K562 (cell line): ENCODE measurements around the gene TMEM143. TPM values are rescaled to one million over a fixed set of nuclear protein-coding genes. Genes with fewer than 3 reads are reported as not detected.

Experiments used
- ARID3B ChIP-seq: fragments of 250-450 bp; sonication (Bioruptor Pico); IDR thresholded peaks from 2 replicates; pipeline ENCODE4 v1.4.0; 2020; ENCODE audit warnings: borderline replicate concordance
- CBX8 ChIP-seq: fragments of 200-600 bp; sonication (generic); IDR thresholded peaks from 2 replicates; pipeline ENCODE4 v1.6.1; 2012; ENCODE audit warnings: borderline replicate concordance, mixed run types, low read depth, mild to moderate bottlenecking, moderate library complexity, mixed read lengths, low read length, control low read depth, inconsistent platforms; ENCODE audit not compliant: poor library complexity, severe bottlenecking; ENCODE audit errors: extremely low read depth
- CREB3L1 ChIP-seq: fragments of 450-650 bp; IDR thresholded peaks from 2 replicates; pipeline ENCODE4 v1.6.1; 2014; ENCODE audit warnings: low read depth, mild to moderate bottlenecking, moderate library complexity, borderline replicate concordance
- CTCFL ChIP-seq: IDR thresholded peaks from 2 replicates; pipeline ENCODE4 v1.6.1; 2011; ENCODE audit warnings: borderline replicate concordance, low read depth, mild to moderate bottlenecking, moderate library complexity, low read length; ENCODE audit not compliant: insufficient read depth, poor library complexity, severe bottlenecking
- EWSR1 ChIP-seq: fragments of 450-650 bp; IDR thresholded peaks from 2 replicates; pipeline ENCODE4 v1.6.1; 2018; ENCODE audit warnings: borderline replicate concordance, mild to moderate bottlenecking, low read depth, moderate library complexity; ENCODE audit not compliant: partially characterized antibody
- FIP1L1 ChIP-seq: fragments of 200-400 bp; formaldehyde crosslinking; IDR thresholded peaks from 2 replicates; pipeline ENCODE4 v1.6.1; 2018; ENCODE audit warnings: mild to moderate bottlenecking, low read depth, low read length; ENCODE audit not compliant: poor library complexity, severe bottlenecking
- FOS ChIP-seq: IDR thresholded peaks from 3 replicates; pipeline ENCODE4 v1.6.1; 2011; ENCODE audit not compliant: insufficient read length; ENCODE audit errors: extremely low read depth
- GABPB1 ChIP-seq: sonication (generic); formaldehyde crosslinking; IDR thresholded peaks from 2 replicates; pipeline ENCODE4 v1.8.0; 2022; ENCODE audit warnings: mild to moderate bottlenecking, missing genetic modification reagents
- HDGF ChIP-seq: fragments of 450-650 bp; IDR thresholded peaks from 2 replicates; pipeline ENCODE4 v1.6.1; 2016
- TCF7L2 ChIP-seq: fragments of 150-350 bp; IDR thresholded peaks from 2 replicates; pipeline ENCODE4 v1.6.1; 2016; ENCODE audit warnings: low read depth, mild to moderate bottlenecking, low read length, moderate library complexity
- ZBTB1 ChIP-seq: sonication (generic); formaldehyde crosslinking; IDR thresholded peaks from 2 replicates; pipeline ENCODE4 v1.8.1; 2023; ENCODE audit warnings: missing genetic modification reagents, low read depth, mild to moderate bottlenecking, borderline replicate concordance
- ZNF655 ChIP-seq: fragments of 250-450 bp; sonication (Bioruptor Pico); IDR thresholded peaks from 2 replicates; pipeline ENCODE4 v1.5.0; 2021
- polyA plus RNA-seq, 8 experiments: library from polyadenylated mRNA; depleted of rRNA in 4 of 8; stranded (reverse) in 5 of 8; unstranded in 3 of 8; fragments of >200 nt; fragmentation: Nextera tagmentation in 2 of 8; fragmentation: Illumina TruSeq in 1 of 8; extraction: Ambion mirVana in 2 of 8; extraction: Trizol in 1 of 8; gene quantifications; 2 replicates each; pipeline versions ENCODE4 v1.2.1 to v1.2.3, GENCODE V29; 2011 to 2014; ENCODE audit warnings: inconsistent platforms in 1 of 8, missing spikeins in 1 of 8
- total RNA-seq, 7 experiments: library from RNA; depleted of rRNA in 6 of 7; stranded (reverse); fragments of >200 nt in 6 of 7; fragmentation: Illumina TruSeq in 2 of 7; extraction: Trizol in 2 of 7; gene quantifications; 2 replicates each; pipeline versions ENCODE4 v1.2.1 to v1.2.3, GENCODE V29; 2011 to 2021; ENCODE audit warnings: low replicate concordance in 1 of 7
- TF ChIP-seq, protein P1 (sequence below): sonication (generic); formaldehyde crosslinking; IDR thresholded peaks from 2 replicates; pipeline ENCODE4 v1.8.0; 2023; ENCODE audit warnings: missing genetic modification reagents, mild to moderate bottlenecking, borderline replicate concordance

TMEM143 gene
- total and polyA plus RNA-seq, 9 of the 15 experiments (the other 6 are each of a cell fraction or from before 2014, with no cell fraction given), result 0.66 to 8.8 (median 4.3) TPM

DNA sequence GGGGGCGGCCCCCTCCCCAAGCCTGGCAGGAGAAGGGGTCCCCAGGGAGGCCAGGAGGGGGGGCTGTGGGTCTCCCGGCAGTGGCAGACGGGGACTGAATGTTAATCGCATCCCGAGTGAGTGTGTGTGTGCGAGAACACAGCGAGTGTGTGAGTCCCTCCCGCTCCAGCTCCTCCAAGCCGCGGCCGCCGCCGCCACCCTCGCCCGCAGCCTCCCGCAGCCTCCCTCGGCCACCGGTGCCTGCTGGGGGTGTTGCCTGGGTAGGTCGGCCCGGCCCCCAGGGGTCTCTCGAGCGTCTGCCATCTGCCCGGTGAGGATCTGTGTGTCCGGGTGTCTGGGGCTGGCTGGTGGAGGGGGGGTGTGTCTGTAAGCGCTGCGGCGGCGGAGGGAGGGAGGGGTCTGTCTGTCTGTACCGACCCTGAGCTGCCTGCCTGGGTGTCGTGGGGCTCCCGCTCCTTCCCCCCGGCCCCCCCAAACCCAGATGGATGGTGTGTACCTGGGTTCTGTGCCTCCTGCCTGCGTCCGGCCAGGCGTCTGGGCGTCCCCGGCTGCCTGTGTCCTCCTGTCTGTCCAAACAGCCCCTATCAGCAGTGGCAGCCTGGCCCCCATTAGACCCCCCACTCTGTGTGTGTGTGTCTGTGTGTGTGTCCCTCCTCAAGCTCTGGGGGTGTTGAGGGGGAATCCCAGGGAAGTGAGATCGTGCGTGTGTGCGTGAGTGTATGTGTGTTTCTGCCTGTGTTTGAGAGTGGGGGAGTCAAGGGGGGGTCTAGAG, 30.0 kb upstream of the TMEM143 start, which contains the start of gene GRIN2D (continued):
- TF ChIP-seq, protein P1, sequence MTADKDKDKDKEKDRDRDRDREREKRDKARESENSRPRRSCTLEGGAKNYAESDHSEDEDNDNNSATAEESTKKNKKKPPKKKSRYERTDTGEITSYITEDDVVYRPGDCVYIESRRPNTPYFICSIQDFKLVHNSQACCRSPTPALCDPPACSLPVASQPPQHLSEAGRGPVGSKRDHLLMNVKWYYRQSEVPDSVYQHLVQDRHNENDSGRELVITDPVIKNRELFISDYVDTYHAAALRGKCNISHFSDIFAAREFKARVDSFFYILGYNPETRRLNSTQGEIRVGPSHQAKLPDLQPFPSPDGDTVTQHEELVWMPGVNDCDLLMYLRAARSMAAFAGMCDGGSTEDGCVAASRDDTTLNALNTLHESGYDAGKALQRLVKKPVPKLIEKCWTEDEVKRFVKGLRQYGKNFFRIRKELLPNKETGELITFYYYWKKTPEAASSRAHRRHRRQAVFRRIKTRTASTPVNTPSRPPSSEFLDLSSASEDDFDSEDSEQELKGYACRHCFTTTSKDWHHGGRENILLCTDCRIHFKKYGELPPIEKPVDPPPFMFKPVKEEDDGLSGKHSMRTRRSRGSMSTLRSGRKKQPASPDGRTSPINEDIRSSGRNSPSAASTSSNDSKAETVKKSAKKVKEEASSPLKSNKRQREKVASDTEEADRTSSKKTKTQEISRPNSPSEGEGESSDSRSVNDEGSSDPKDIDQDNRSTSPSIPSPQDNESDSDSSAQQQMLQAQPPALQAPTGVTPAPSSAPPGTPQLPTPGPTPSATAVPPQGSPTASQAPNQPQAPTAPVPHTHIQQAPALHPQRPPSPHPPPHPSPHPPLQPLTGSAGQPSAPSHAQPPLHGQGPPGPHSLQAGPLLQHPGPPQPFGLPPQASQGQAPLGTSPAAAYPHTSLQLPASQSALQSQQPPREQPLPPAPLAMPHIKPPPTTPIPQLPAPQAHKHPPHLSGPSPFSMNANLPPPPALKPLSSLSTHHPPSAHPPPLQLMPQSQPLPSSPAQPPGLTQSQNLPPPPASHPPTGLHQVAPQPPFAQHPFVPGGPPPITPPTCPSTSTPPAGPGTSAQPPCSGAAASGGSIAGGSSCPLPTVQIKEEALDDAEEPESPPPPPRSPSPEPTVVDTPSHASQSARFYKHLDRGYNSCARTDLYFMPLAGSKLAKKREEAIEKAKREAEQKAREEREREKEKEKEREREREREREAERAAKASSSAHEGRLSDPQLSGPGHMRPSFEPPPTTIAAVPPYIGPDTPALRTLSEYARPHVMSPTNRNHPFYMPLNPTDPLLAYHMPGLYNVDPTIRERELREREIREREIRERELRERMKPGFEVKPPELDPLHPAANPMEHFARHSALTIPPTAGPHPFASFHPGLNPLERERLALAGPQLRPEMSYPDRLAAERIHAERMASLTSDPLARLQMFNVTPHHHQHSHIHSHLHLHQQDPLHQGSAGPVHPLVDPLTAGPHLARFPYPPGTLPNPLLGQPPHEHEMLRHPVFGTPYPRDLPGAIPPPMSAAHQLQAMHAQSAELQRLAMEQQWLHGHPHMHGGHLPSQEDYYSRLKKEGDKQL, result no peak
- TF ChIP-seq CTCFL (no peak), FIP1L1 (peak; percentile 49), ARID3B (CRISPR knock-in tag) (no peak), HDGF (no peak), GABPB1 (CRISPR knock-in tag) (no peak), CREB3L1 (no peak), FOS (no peak), ZBTB1 (CRISPR knock-in tag) (peak; percentile 55; the same call in 1 of the 2 replicates), TCF7L2 (no peak), ZNF655 (CRISPR knock-in tag) (no peak), CBX8 (no peak), EWSR1 (no peak)
